Neural crest cell (in vitro differentiated cells): ENCODE results near the gene BACH2. TPM values are rescaled to one million over a fixed set of nuclear protein-coding genes. Genes with fewer than 3 reads are reported as not detected.

Source experiments
- DNase-seq: peaks from one replicate; pipeline ENCODE4 v3.0.0; 2021; ENCODE audit warnings: low read depth, mixed read lengths, low spot score
- H3K27ac Mint-ChIP-seq: one replicate; pipeline ENCODE4 v1.8.0; 2021; ENCODE audit warnings: mild to moderate bottlenecking, mixed read lengths; ENCODE audit not compliant: unreplicated experiment
- H3K27me3 Mint-ChIP-seq: 2 replicates; pipeline ENCODE4 v1.8.0; 2021; ENCODE audit warnings: low read depth, mild to moderate bottlenecking, mixed read lengths
- H3K36me3 Mint-ChIP-seq: 2 replicates; pipeline ENCODE4 v1.8.0; 2021; ENCODE audit warnings: low read depth, mild to moderate bottlenecking, mixed read lengths
- H3K4me1 Mint-ChIP-seq: 2 replicates; pipeline ENCODE4 v1.8.0; 2021; ENCODE audit warnings: mixed read lengths
- H3K4me3 Mint-ChIP-seq: one replicate; pipeline ENCODE4 v1.8.0; 2021; ENCODE audit warnings: mild to moderate bottlenecking, mixed read lengths
- H3K9me3 Mint-ChIP-seq: 2 replicates; pipeline ENCODE4 v1.8.0; 2021; ENCODE audit warnings: mixed read lengths
- total RNA-seq: library from RNA; stranded (reverse); gene quantifications from 2 replicates; pipeline ENCODE4 v1.2.1, GENCODE V29; 2021
- TF ChIP-seq, protein P1 (sequence below): fragments of 200-600 bp; sonication (generic); conservative IDR thresholded peaks from 2 replicates; pipeline ENCODE4 v1.5.0; 2021; ENCODE audit warnings: antibody characterized with exemption, mild to moderate bottlenecking

Gene BACH2
- total RNA-seq, 1 donor from 2014 or later: 13.1 TPM

DNA sequence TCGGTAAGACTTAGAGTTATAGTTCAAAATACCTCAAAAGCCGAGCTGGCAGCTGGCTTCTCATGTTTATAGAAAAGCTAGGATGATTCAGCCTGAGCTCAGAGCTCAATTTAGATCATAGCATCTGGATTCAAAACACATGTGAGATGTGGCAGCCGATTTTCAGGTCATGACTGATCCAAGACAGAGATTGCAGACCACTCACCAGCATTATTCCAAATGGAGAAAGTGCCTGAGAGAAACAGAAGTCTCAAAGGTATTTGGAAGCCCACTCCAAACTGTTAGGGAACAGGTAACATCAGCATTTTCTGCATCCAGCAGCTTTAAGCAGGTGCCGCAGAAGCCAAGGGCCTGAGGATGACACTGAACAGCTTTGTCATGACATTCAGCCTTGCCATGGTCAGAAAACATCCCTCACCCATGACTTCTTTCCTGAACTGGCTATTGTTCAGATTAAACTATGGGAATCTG, 102.2 kb downstream of the BACH2 start:
- TF ChIP-seq, protein P1, sequence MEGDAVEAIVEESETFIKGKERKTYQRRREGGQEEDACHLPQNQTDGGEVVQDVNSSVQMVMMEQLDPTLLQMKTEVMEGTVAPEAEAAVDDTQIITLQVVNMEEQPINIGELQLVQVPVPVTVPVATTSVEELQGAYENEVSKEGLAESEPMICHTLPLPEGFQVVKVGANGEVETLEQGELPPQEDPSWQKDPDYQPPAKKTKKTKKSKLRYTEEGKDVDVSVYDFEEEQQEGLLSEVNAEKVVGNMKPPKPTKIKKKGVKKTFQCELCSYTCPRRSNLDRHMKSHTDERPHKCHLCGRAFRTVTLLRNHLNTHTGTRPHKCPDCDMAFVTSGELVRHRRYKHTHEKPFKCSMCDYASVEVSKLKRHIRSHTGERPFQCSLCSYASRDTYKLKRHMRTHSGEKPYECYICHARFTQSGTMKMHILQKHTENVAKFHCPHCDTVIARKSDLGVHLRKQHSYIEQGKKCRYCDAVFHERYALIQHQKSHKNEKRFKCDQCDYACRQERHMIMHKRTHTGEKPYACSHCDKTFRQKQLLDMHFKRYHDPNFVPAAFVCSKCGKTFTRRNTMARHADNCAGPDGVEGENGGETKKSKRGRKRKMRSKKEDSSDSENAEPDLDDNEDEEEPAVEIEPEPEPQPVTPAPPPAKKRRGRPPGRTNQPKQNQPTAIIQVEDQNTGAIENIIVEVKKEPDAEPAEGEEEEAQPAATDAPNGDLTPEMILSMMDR: no peak
- Mint-ChIP-seq H3K4me3 (no peak overlapping the region), H3K4me1 (peaks cover 27% of the 10 kb centered on the region), H3K9me3 (peaks cover 5% of the 10 kb centered on the region), H3K27ac (no peak overlapping the region), H3K36me3 (peaks cover 22% of the 10 kb centered on the region), H3K27me3 (no peaks in the 10 kb centered on the region)
- DNase-seq: no peak

DNA sequence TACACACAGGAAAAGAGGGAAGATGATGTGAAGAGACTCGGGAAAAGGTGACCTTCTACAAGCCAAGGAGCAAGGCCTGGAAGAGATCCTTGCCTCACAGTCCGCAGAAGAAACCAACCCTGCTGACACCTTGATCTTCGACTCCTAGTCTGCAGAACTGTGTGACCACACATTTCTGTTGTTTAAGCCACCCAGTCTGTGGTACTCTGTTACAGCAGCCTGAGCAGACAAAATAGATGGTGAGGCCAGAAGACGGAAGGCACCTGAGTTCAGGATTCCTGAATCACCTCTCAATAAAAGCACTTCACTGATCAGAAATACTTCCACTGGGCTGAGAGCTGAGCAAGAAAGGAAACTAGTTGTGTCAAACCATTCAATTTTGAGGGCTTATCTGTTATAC, 103.3 kb downstream of the BACH2 start:
- H3K4me1 Mint-ChIP-seq: peaks cover 27% of the 10 kb centered on the region
- H3K4me3 Mint-ChIP-seq: no peak overlapping the region
- DNase-seq: no peak
- H3K27ac Mint-ChIP-seq: no peak overlapping the region
- TF ChIP-seq, protein P1: no peak
- no peaks in the 10 kb centered on the region for H3K27me3 Mint-ChIP-seq
- H3K9me3 Mint-ChIP-seq: peaks cover 3% of the 10 kb centered on the region
- H3K36me3 Mint-ChIP-seq: peaks cover 15% of the 10 kb centered on the region

DNA sequence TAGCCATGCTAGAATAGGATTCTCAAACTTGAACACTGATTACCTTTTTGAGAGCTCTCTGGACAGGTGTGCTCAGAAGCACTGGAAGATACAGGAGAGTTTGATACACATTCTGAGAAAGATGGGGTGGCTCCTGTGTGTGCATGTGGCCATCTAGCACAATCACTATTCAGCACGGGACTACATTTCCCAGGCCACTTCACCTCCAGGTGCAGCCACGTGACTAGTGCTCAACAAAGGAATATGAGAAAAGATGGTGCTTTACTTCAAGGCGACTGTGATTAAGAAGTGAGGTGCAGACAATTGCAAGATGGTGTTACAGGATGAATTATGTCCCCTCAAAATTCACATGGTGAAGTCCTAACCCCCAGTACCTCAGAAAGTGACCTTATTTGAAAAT, 103.8 kb downstream of the BACH2 start:
- Mint-ChIP-seq H3K4me1 (peaks cover 27% of the 10 kb centered on the region), H3K27ac (no peak overlapping the region), H3K9me3 (no peaks in the 10 kb centered on the region), H3K27me3 (no peaks in the 10 kb centered on the region), H3K4me3 (no peak overlapping the region), H3K36me3 (peaks cover 10% of the 10 kb centered on the region)
- TF ChIP-seq, protein P1: no peak
- DNase-seq: no peak

DNA sequence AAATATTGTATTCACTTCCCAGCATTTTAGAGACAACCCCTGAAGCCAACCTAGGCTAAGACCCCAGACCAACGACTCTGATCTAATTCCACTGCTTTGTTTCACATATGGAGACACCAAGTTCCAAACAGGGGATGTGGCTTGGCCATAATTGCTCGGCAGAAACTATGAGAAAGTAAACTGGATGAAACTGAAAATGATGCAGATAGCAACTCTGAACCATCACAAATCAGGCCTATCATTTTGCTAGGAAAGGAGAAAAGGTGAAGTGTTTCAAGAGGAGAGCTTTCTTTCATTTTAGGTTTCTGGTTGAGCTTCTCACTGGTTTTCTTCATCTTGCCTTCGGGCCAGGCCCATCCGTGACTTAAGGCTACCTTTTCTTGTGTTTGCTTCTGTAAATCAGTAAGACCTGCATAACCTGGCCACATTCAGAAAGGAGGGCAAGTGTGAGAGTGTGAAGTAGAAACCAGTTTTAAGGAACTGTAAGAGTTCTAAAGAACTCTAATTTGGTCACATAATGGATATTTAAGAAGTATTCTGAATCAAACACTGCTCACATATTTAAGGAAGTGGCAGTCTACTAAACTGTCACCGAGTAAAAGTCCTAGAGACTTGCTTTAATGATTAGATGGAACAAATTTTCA, 105.8 kb downstream of the BACH2 start:
- no peaks in the 10 kb centered on the region for H3K27me3 Mint-ChIP-seq
- peaks cover 2% of the 10 kb centered on the region for H3K36me3 Mint-ChIP-seq
- no peak for DNase-seq
- H3K4me1 Mint-ChIP-seq: peaks cover 26% of the 10 kb centered on the region
- no peak overlapping the region for H3K4me3 Mint-ChIP-seq
- no peak overlapping the region for H3K27ac Mint-ChIP-seq
- TF ChIP-seq, protein P1: no peak
- no peaks in the 10 kb centered on the region for H3K9me3 Mint-ChIP-seq

- Mint-ChIP-seq H3K27me3 (no peaks in the 10 kb centered on the region), H3K9me3 (no peaks in the 10 kb centered on the region), H3K4me1 (peaks cover 19% of the 10 kb centered on the region), H3K36me3 (no peaks in the 10 kb centered on the region), H3K4me3 (no peak overlapping the region), H3K27ac (no peak overlapping the region)
- TF ChIP-seq, protein P1: no peak
- no peak for DNase-seq
Observed at GRCh38 chr6:90190131-90190530, 106.5 kb downstream of the BACH2 start.
